Activated CD8-positive, alpha-beta T cell treated with anti-CD3 and anti-CD28 coated beads, Interleukin-2, amount 10 ng/mL, durations not matched to agents 7 days and 5 days (primary cell): ENCODE measurements around the gene CMIP. TPM values are rescaled to one million over a fixed set of nuclear protein-coding genes. Genes with fewer than 3 reads are reported as not detected.
A peak's percentile ranks its signal among the peaks of the same experiment; 100 is the strongest.

Experiments
- ATAC-seq: fragments of 150-1000 bp; cut with Tn5 transposase; one replicate; pipeline ENCODE4 v1.10.0; 2021; ENCODE audit warnings: moderate library complexity
- CTCF ChIA-PET: fragments of 350-600 bp; sonication (Branson Sonifier 250); formaldehyde crosslinking; loops from one replicate; lab custom pipeline; 2021; ENCODE audit warnings: antibody characterized with exemption; lab: Charles Lee
- POLR2A ChIA-PET: fragments of 350-600 bp; sonication (Branson Sonifier 250); formaldehyde crosslinking; loops from one replicate; lab custom pipeline; 2021; ENCODE audit warnings: antibody characterized with exemption; lab: Charles Lee
- DNase-seq: peaks from one replicate; pipeline ENCODE4 v3.0.0-alpha.2; 2020
- H3K27ac Mint-ChIP-seq: one replicate; pipeline ENCODE4 v1.8.0; 2021; ENCODE audit warnings: mild to moderate bottlenecking, mixed read lengths
- H3K27me3 Mint-ChIP-seq: one replicate; pipeline ENCODE4 v1.8.0; 2021; ENCODE audit warnings: low read depth, mixed read lengths
- H3K36me3 Mint-ChIP-seq: one replicate; pipeline ENCODE4 v1.8.0; 2021; ENCODE audit warnings: low read depth, mixed read lengths
- H3K4me1 Mint-ChIP-seq: one replicate; pipeline ENCODE4 v1.8.0; 2021; ENCODE audit warnings: low read depth, mixed read lengths
- H3K4me3 Mint-ChIP-seq: one replicate; pipeline ENCODE4 v1.8.0; 2021; ENCODE audit warnings: mild to moderate bottlenecking, mixed read lengths
- H3K9me3 Mint-ChIP-seq: one replicate; pipeline ENCODE4 v1.8.0; 2022; ENCODE audit warnings: mixed read lengths; ENCODE audit not compliant: insufficient read depth
- total RNA-seq, 2 experiments: library from RNA; stranded (reverse); gene quantifications; one replicate each; pipeline ENCODE4 v1.2.3, GENCODE V29; 2021

CMIP gene
- total RNA-seq, 2 experiments from 2014 or later = 62.5 to 70.4 TPM

- H3K36me3 Mint-ChIP-seq = peaks cover 42% of the 10 kb centered on the region
- no peak for ATAC-seq
Observed at GRCh38 chr16:81693744-81694303, 249.2 kb downstream of the CMIP start.

GRCh38 chr16:81694494-81695280, 250.1 kb downstream of the CMIP start:
- no peaks in the 10 kb centered on the region for H3K27me3 Mint-ChIP-seq
- no peaks in the 10 kb centered on the region for H3K9me3 Mint-ChIP-seq
- peaks cover 5% of the 10 kb centered on the region for H3K4me1 Mint-ChIP-seq
- ChIA-PET POLR2A (no interaction called here), CTCF (interaction anchor here (0.9 to 3.4 kb wide), 2 partner anchors 36 to 72 kb away, joined by 3 to 12 read pairs; no protein-coding TSS in a partner anchor)
- DNase-seq = no peak
- H3K4me3 Mint-ChIP-seq = no peak overlapping the region
- ATAC-seq = no peak
- peaks cover 38% of the 10 kb centered on the region for H3K36me3 Mint-ChIP-seq
- peak overlapping the region; percentile 60 for H3K27ac Mint-ChIP-seq

More at GRCh38 chr16:81693744-81694303, 249.2 kb downstream of the CMIP start:
- DNase-seq = no peak
- Mint-ChIP-seq H3K4me1 (peaks cover 8% of the 10 kb centered on the region), H3K27me3 (no peaks in the 10 kb centered on the region), H3K27ac (no peak overlapping the region), H3K9me3 (no peaks in the 10 kb centered on the region), H3K4me3 (no peak overlapping the region)
- ChIA-PET CTCF (interaction anchor here (3.4 kb wide), 1 partner anchor 71 kb away, joined by 12 read pairs; no protein-coding TSS in a partner anchor), POLR2A (no interaction called here)

DNA sequence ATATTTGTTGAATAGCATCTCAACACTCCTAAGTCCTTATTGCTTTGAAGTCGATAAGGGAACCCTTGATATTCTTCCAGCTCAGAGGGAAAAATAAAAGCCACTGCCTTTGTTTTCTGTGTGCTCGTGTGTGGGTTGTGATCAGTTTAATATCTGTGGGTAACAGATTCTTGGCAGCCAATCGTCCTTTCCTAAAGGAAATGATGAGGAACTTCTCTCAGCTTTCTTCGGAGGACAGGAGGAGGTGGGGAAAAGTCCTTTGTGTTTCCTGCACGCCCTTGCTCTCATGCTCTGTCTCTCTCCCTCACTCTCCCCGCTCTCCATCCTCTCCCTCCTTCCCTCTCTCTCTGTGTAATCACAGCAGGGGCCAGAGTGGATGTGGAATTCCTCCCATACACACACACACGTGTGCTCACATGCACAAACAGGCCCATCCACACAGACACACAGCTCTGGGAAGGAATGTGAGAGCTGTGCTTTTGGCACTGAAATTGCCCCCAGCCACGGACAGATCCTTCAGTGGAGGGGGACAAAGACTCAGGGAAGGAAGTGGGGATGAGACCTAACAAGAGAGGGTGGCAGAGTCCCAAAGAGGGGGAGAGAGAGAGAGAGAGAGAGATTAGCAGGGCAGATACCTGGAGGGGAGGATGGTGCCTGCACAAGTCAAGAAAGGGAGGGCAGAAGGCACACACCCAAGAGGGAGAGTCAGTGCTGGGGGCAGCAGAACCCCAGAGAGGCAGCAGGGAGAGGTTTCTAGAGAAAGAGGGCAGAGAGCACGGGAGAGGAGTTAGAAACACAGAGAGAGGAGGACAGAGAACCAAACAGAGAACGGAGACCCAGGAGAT, 250.9 kb downstream of the CMIP start:
- DNase-seq = no peak
- H3K27me3 Mint-ChIP-seq = no peaks in the 10 kb centered on the region
- H3K4me3 Mint-ChIP-seq = no peak overlapping the region
- no peaks in the 10 kb centered on the region for H3K9me3 Mint-ChIP-seq
- peaks cover 5% of the 10 kb centered on the region for H3K4me1 Mint-ChIP-seq
- ChIA-PET POLR2A (no interaction called here), CTCF (interaction anchor here (0.9 to 3.4 kb wide), 6 partner anchors 35 to 328 kb away, joined by 3 to 34 read pairs (median 10); no protein-coding TSS in a partner anchor)
- H3K27ac Mint-ChIP-seq = peak overlapping the region; percentile 60
- H3K36me3 Mint-ChIP-seq = peaks cover 40% of the 10 kb centered on the region
- no peak for ATAC-seq

DNA sequence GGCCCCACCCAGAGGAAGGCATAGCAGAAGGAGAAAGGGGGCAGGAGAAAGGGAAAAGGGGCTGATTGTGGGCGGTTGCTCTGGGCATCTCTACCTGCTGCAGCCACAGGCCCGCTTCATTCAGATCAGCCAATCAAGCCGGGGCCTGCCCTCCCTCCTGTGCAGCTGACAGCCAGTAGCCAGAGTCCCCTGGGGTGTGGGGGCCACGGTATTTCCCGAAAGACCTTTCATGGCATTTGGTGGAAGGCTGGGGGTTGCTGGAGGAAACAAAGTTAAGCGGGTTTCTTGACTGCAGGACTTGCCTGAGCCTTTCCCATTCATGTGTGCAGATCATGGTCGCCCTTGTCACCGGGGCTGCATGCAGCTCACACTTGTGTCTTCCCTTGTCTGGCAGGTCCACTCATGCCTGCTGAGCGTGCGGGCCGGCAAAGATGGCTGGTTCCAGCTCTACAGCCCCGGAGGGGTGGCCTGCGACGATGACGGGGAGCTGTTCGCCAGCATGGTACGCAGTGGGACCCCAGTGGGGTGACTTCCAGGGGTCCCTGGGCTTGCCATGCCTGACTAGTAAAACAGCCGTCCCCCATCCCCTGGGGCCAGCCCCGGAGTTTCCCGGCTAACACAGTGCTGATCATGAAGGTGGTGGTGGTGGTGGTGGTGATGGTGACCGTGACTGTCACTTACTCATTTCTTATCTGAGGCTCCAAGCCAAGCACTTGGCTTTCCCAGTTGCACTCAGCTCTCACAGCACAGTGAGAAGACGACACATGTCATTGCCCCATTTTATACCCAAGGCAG, 251.8 kb downstream of the CMIP start:
- no peaks in the 10 kb centered on the region for H3K27me3 Mint-ChIP-seq
- H3K4me1 Mint-ChIP-seq = peaks cover 5% of the 10 kb centered on the region
- CTCF ChIA-PET = interaction anchor here (0.8 to 3.0 kb wide), 17 partner anchors 9 to 331 kb away, joined by 3 to 34 read pairs (median 7); no protein-coding TSS in a partner anchor
- peaks cover 48% of the 10 kb centered on the region for H3K36me3 Mint-ChIP-seq
- ATAC-seq (no peak), DNase-seq (no peak)
- no peak overlapping the region for H3K4me3 Mint-ChIP-seq
- no peaks in the 10 kb centered on the region for H3K9me3 Mint-ChIP-seq
- H3K27ac Mint-ChIP-seq = peak overlapping the region; percentile 46
- POLR2A ChIA-PET = no interaction called here

DNA sequence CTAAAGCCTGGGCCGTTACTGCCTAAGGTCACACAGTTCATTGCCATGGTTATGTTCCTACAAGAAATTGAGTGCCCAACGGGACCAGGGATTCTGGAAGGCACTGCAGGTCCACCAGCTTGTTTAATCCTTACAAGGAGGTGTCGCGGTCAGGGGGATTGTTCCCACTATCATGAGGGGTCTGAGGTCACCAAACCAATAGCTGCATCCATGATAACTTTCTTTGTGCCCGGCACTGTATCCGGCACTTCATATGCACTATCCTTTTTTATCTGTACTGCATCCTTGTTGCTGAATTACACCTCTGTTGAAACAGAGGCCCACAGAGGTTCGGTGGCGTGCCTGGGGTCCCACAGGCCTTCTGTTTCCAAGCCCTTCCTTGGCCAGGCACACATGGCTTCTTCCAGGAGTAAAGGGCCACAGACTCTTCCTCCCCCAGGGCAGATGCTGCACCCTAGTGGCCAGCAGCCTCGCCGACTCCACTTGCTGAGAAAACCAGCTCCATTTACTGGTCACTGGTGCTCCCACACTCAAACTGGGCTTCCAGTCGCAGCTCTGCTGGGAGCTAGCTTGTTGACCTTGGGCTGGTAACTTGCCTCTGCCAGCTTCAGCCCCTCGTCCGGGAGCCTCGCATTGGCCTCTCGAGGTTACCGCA, 252.5 kb downstream of the CMIP start:
- Mint-ChIP-seq H3K27me3 (no peaks in the 10 kb centered on the region), H3K9me3 (no peaks in the 10 kb centered on the region), H3K27ac (peak overlapping the region; percentile 46), H3K4me3 (no peak overlapping the region), H3K36me3 (peaks cover 43% of the 10 kb centered on the region), H3K4me1 (peaks cover 5% of the 10 kb centered on the region)
- ChIA-PET CTCF (interaction anchor here (0.6 to 3.0 kb wide), 30 partner anchors 9 to 384 kb away, joined by 3 to 34 read pairs (median 4); no protein-coding TSS in a partner anchor), POLR2A (no interaction called here)
- DNase-seq (peak; percentile 62), ATAC-seq (peak; percentile 38)

DNA sequence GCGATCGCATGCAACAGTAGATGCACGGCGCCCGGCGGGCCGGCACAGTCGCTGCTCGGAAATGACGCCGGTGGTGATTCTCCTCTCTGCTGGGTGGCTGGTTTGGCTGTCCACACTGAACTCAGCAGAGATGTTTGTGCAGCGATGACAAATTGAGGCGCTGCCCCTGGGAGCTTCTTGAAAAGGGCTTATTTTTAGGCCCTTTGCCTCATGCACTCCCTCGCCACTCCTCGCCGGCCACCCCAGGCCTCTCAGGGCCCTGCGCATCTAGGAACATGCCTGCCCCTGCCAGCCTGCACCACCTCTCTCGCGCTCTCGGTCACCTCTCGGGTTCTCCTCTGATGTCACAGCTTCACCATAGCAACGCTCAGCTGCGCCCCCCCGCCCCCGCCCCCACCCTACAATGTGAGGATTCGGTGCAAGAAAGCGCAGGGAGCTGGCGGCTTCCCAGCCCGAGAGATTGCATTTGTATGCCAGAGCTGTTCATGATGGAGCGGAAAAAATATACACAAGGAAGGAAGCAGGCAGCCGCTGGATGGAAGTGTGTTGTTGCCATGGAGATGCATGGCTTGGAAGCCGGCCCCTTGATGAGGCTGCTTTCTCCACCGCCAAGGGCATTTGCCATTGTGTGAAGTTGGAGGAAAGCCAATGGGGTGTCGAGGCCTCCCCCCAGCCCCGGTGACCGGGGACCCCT, 253.2 kb downstream of the CMIP start:
- Mint-ChIP-seq H3K27ac (no peak overlapping the region), H3K4me1 (peaks cover 5% of the 10 kb centered on the region), H3K4me3 (no peak overlapping the region), H3K36me3 (peaks cover 45% of the 10 kb centered on the region), H3K9me3 (no peaks in the 10 kb centered on the region), H3K27me3 (no peaks in the 10 kb centered on the region)
- ATAC-seq = no peak
- POLR2A ChIA-PET = no interaction called here
- DNase-seq = no peak
- CTCF ChIA-PET = interaction anchor here (0.6 to 3.0 kb wide), 29 partner anchors 8 to 385 kb away, joined by 3 to 34 read pairs (median 4); no protein-coding TSS in a partner anchor

GRCh38 chr16:81698310-81698641, 253.7 kb downstream of the CMIP start:
- no peak overlapping the region for H3K4me3 Mint-ChIP-seq
- POLR2A ChIA-PET = interaction anchor here (0.6 kb wide), 1 partner anchor 25 kb away, joined by 3 read pairs; no protein-coding TSS in a partner anchor
- CTCF ChIA-PET = interaction anchor here (1.1 to 3.0 kb wide), 5 partner anchors 26 to 333 kb away, joined by 3 to 27 read pairs (median 5); no protein-coding TSS in a partner anchor
- no peak for DNase-seq
- H3K27ac Mint-ChIP-seq = no peak overlapping the region
- H3K36me3 Mint-ChIP-seq = peaks cover 45% of the 10 kb centered on the region
- H3K9me3 Mint-ChIP-seq = no peaks in the 10 kb centered on the region
- peaks cover 9% of the 10 kb centered on the region for H3K4me1 Mint-ChIP-seq
- no peak for ATAC-seq
- H3K27me3 Mint-ChIP-seq = no peaks in the 10 kb centered on the region

- no peaks in the 10 kb centered on the region for H3K9me3 Mint-ChIP-seq
- ATAC-seq = no peak
- peaks cover 10% of the 10 kb centered on the region for H3K4me1 Mint-ChIP-seq
- H3K27ac Mint-ChIP-seq = no peak overlapping the region
- no peak overlapping the region for H3K4me3 Mint-ChIP-seq
- no peaks in the 10 kb centered on the region for H3K27me3 Mint-ChIP-seq
- POLR2A ChIA-PET = interaction anchor here (1.1 kb wide), 1 partner anchor 12 kb away, joined by 3 read pairs; no protein-coding TSS in a partner anchor
- CTCF ChIA-PET = interaction anchor here (1.0 kb wide), 1 partner anchor 77 kb away, joined by 3 read pairs; no protein-coding TSS in a partner anchor
- DNase-seq = no peak
- H3K36me3 Mint-ChIP-seq = peaks cover 38% of the 10 kb centered on the region
Observed at GRCh38 chr16:81699596-81699995, 255.0 kb downstream of the CMIP start.

DNA sequence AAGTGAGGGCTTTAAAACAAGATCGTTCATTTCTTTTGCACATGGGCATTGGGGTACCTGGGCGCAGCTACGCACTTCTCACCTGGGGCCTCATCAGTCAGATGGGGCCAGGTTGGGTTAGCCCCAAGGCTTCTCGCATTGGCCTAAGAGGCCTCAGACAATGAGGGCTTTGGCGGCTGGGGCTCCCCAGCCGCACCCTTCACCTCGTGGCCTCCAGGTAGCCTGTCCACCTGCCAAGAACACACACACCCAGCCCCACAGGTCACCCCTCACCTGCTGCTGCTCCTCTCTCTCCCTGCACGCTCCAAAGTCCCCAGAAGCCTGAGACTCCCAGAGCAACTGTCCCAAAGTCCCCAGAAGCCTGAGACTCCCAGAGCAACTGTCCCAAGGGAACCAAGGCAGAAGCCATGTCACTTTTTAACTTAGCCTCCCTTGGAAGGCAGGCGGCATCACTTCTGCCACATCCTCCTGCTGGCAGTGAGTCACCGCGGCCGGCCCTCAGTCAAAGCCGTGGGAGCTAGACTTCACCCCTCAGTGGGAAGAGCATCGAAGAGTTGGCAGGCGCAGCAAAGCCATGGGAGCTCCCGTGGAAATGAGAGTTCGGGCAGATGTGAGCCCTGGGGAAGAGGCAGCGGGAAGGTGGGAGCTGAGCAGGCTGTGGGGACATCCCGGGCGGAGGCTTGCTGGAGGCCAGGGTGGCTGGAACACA, 255.6 kb downstream of the CMIP start:
- Mint-ChIP-seq H3K4me3 (no peak overlapping the region), H3K27ac (peak overlapping the region; percentile 63), H3K27me3 (no peaks in the 10 kb centered on the region), H3K36me3 (peaks cover 36% of the 10 kb centered on the region), H3K9me3 (no peaks in the 10 kb centered on the region), H3K4me1 (peaks cover 10% of the 10 kb centered on the region)
- DNase-seq = no peak
- no peak for ATAC-seq
- CTCF ChIA-PET = interaction anchor here (1.0 kb wide), 1 partner anchor 77 kb away, joined by 3 read pairs; no protein-coding TSS in a partner anchor
- POLR2A ChIA-PET = interaction anchor here (1.1 kb wide), 1 partner anchor 12 kb away, joined by 3 read pairs; no protein-coding TSS in a partner anchor
